ENCODE data around the gene AFF4. TPM values are rescaled to one million over a fixed set of nuclear protein-coding genes. Genes with fewer than 3 reads are reported as not detected.

The AFF4 gene
- polyA plus RNA-seq, 3 donors, result 9.7 to 17.7 (median 17.6) TPM

- H3K36me3 Mint-ChIP-seq, result no peaks in the 10 kb centered on the region
- H3K4me1 ChIP-seq (ENCODE audit: control insufficient read depth in 1 of 2, insufficient read depth in 2 of 2, low read length in 2 of 2), result no peaks in the 10 kb centered on the region
These were observed 110.1 kb downstream of the AFF4 start for GRCh38 chr5:132853323-132853722.

GRCh38 chr5:132850066-132850465 lies 113.4 kb downstream of the AFF4 start:
- H3K4me1 ChIP-seq (ENCODE audit: control insufficient read depth in 1 of 2, insufficient read depth in 2 of 2, low read length in 2 of 2), result no peaks in the 10 kb centered on the region
- Mint-ChIP-seq H3K4me1 (no peaks in the 10 kb centered on the region), H3K27ac (no peak overlapping the region), H3K36me3 (no peaks in the 10 kb centered on the region), H3K9me3 (no peaks in the 10 kb centered on the region), H3K4me3 (no peak overlapping the region), H3K27me3 (ENCODE audit: low read depth in 3 of 3) (peaks cover 0 to 7% (median 4%) of the 10 kb centered on the region in 3 donors)
- no peaks in the 10 kb centered on the region for H3K9me3 ChIP-seq (replicated peaks in 1 of 2; ENCODE audit: control insufficient read depth in 1 of 2, insufficient read depth in 1 of 2, low read length in 2 of 2)
- no peaks in the 10 kb centered on the region for H4K20me1 ChIP-seq (ENCODE audit: insufficient read depth, low read length)
- no peak for DNase-seq
- no peak overlapping the region for H2AFZ ChIP-seq (ENCODE audit: insufficient read depth, low read depth, low read length, poor library complexity, severe bottlenecking)
- TF ChIP-seq CTCF (IDR thresholded peaks at IDR 0.05), result no peak
- no peaks in the 10 kb centered on the region for H3K36me3 ChIP-seq (replicated peaks in 1 of 2; ENCODE audit: control insufficient read depth in 1 of 2, insufficient read depth in 2 of 2, low read length in 2 of 2)
- no peak overlapping the region for H3K9ac ChIP-seq (ENCODE audit: insufficient read depth, low read length, poor library complexity, severe bottlenecking)
- no peak overlapping the region for H3K27ac ChIP-seq (ENCODE audit: low read depth in 1 of 2, low read length in 2 of 2)
- H3K27me3 ChIP-seq (ENCODE audit: control insufficient read depth in 2 of 2, insufficient read depth in 2 of 2, low read length in 2 of 2), result no peaks in the 10 kb centered on the region
- intact Hi-C loops (cut with micrococcal nuclease), result no loop called here
- H3K79me2 ChIP-seq (ENCODE audit: insufficient read depth, low read length), result no peaks in the 10 kb centered on the region
- no peak overlapping the region for H3K4me3 ChIP-seq (replicated peaks in 1 of 3; ENCODE audit: low read depth in 2 of 3, low read length in 3 of 3)
- H3K4me2 ChIP-seq (replicated peaks; ENCODE audit: extremely low read depth, low read length, poor library complexity, severe bottlenecking), result no peak overlapping the region
- WGBS (ENCODE audit: insufficient coverage), result 100% methylated on average over 1 of the region's 2 CpGs

More at GRCh38 chr5:132853323-132853722, 110.1 kb downstream of the AFF4 start:
- no CpG with 5 or more reads among the region's 3 CpGs for WGBS (ENCODE audit: insufficient coverage)
- DNase-seq, result no peak
- no peak for TF ChIP-seq CTCF (IDR thresholded peaks at IDR 0.05)
- no peaks in the 10 kb centered on the region for H3K79me2 ChIP-seq (ENCODE audit: insufficient read depth, low read length)
- no peak overlapping the region for H3K27ac ChIP-seq (ENCODE audit: low read depth in 1 of 2, low read length in 2 of 2)
- no peaks in the 10 kb centered on the region for H3K9me3 ChIP-seq (replicated peaks in 1 of 2; ENCODE audit: control insufficient read depth in 1 of 2, insufficient read depth in 1 of 2, low read length in 2 of 2)
- intact Hi-C loops (cut with micrococcal nuclease), result no loop called here
- Mint-ChIP-seq H3K27ac (no peak overlapping the region), H3K27me3 (ENCODE audit: low read depth in 3 of 3) (peaks cover 5 to 7% (median 6%) of the 10 kb centered on the region in 3 donors), H3K4me1 (no peaks in the 10 kb centered on the region), H3K9me3 (peaks cover 0 to 1% (median 0%) of the 10 kb centered on the region in 7 donors), H3K4me3 (no peak overlapping the region)
- no peaks in the 10 kb centered on the region for H4K20me1 ChIP-seq (ENCODE audit: insufficient read depth, low read length)
- H2AFZ ChIP-seq (ENCODE audit: insufficient read depth, low read depth, low read length, poor library complexity, severe bottlenecking), result no peak overlapping the region
- no peak overlapping the region for H3K4me2 ChIP-seq (replicated peaks; ENCODE audit: extremely low read depth, low read length, poor library complexity, severe bottlenecking)
- H3K27me3 ChIP-seq (ENCODE audit: control insufficient read depth in 2 of 2, insufficient read depth in 2 of 2, low read length in 2 of 2), result no peaks in the 10 kb centered on the region
- H3K4me3 ChIP-seq (replicated peaks in 1 of 3; ENCODE audit: low read depth in 2 of 3, low read length in 3 of 3), result no peak overlapping the region
- no peaks in the 10 kb centered on the region for H3K36me3 ChIP-seq (replicated peaks in 1 of 2; ENCODE audit: control insufficient read depth in 1 of 2, insufficient read depth in 2 of 2, low read length in 2 of 2)
- H3K9ac ChIP-seq (ENCODE audit: insufficient read depth, low read length, poor library complexity, severe bottlenecking), result no peak overlapping the region
